HepG2 (cell line): ENCODE data around the gene TDRD9. TPM values are rescaled to one million over a fixed set of nuclear protein-coding genes. Genes with fewer than 3 reads are reported as not detected.

Experiments
- BATF2 ChIP-seq: sonication (generic); formaldehyde crosslinking; IDR thresholded peaks from 2 replicates; pipeline ENCODE4 v1.8.0; 2022; ENCODE audit warnings: mild to moderate bottlenecking, missing genetic modification reagents, moderate library complexity
- E2F2 ChIP-seq: sonication (generic); formaldehyde crosslinking; IDR thresholded peaks from 2 replicates; pipeline ENCODE4 v1.4.0; 2020; ENCODE audit warnings: missing genetic modification reagents, borderline replicate concordance
- MBNL3 ChIP-seq: fragments of 250-450 bp; sonication (Bioruptor Pico); conservative IDR thresholded peaks from 2 replicates; pipeline ENCODE4 v1.8.0; 2022; ENCODE audit warnings: mild to moderate bottlenecking, inconsistent platforms
- MEF2D ChIP-seq: sonication (generic); formaldehyde crosslinking; IDR thresholded peaks from 2 replicates; pipeline ENCODE4 v1.5.1; 2020; ENCODE audit warnings: mild to moderate bottlenecking, missing genetic modification reagents
- MTF2 ChIP-seq: sonication (generic); formaldehyde crosslinking; IDR thresholded peaks from 2 replicates; pipeline ENCODE4 v1.5.0; 2020; ENCODE audit warnings: missing genetic modification reagents, borderline replicate concordance
- NFIC ChIP-seq: IDR thresholded peaks from 2 replicates; pipeline ENCODE4 v1.6.1; 2012; ENCODE audit warnings: mild to moderate bottlenecking, low read length, inconsistent platforms
- NKX3-1 ChIP-seq: sonication (generic); formaldehyde crosslinking; IDR thresholded peaks from 2 replicates; pipeline ENCODE4 v1.5.0; 2020; ENCODE audit warnings: missing genetic modification reagents
- NRL ChIP-seq: sonication (generic); formaldehyde crosslinking; IDR thresholded peaks from 2 replicates; pipeline ENCODE4 v1.5.0; 2020; ENCODE audit warnings: missing genetic modification reagents, mild to moderate bottlenecking, moderate library complexity, borderline replicate concordance
- RARG ChIP-seq: sonication (generic); formaldehyde crosslinking; IDR thresholded peaks from 2 replicates; pipeline ENCODE4 v1.4.0; 2020; ENCODE audit warnings: low read depth, mild to moderate bottlenecking, missing genetic modification reagents
- RXRA ChIP-seq: sonication (generic); formaldehyde crosslinking; IDR thresholded peaks from 2 replicates; pipeline ENCODE4 v1.5.1; 2020; ENCODE audit warnings: missing genetic modification reagents
- SP5 ChIP-seq: IDR thresholded peaks from 2 replicates; pipeline ENCODE4 v1.6.1; 2016; ENCODE audit warnings: low read depth, borderline replicate concordance
- ZMYM3 ChIP-seq: sonication (generic); formaldehyde crosslinking; IDR thresholded peaks from 2 replicates; pipeline ENCODE4 v1.5.1; 2020; ENCODE audit warnings: mild to moderate bottlenecking, missing genetic modification reagents
- ZNF205 ChIP-seq: IDR thresholded peaks from 2 replicates; pipeline ENCODE4 v1.6.1; 2018; ENCODE audit warnings: missing biosample characterization, missing genetic modification reagents
- ZNF207 ChIP-seq: fragments of 450-650 bp; IDR thresholded peaks from 2 replicates; pipeline ENCODE4 v1.6.1; 2016; ENCODE audit warnings: antibody characterized with exemption, borderline replicate concordance
- ZNF383 ChIP-seq: sonication (generic); formaldehyde crosslinking; IDR thresholded peaks from 2 replicates; pipeline ENCODE4 v1.4.0; 2020; ENCODE audit warnings: missing genetic modification reagents, mild to moderate bottlenecking, borderline replicate concordance
- ZNF652 ChIP-seq: IDR thresholded peaks from 2 replicates; pipeline ENCODE4 v1.6.1; 2016; ENCODE audit warnings: low read depth, borderline replicate concordance
- polyA plus RNA-seq, 8 experiments: library from polyadenylated mRNA; depleted of rRNA in 3 of 8; stranded (reverse) in 7 of 8; unstranded in 1 of 8; fragments of >200 nt; fragmentation: Illumina TruSeq in 4 of 8; extraction: Trizol in 4 of 8; gene quantifications; 2 replicates each; pipeline versions ENCODE4 v1.2.1 to v1.2.3, GENCODE V29; 2011 to 2016; ENCODE audit warnings: low read depth in 4 of 8, missing spikeins in 1 of 8, mixed read lengths in 1 of 8; ENCODE audit not compliant: insufficient read depth in 1 of 8
- total RNA-seq, 5 experiments: library from RNA; depleted of rRNA; stranded (reverse); fragments of >200 nt; fragmentation: Illumina TruSeq; extraction: Trizol; gene quantifications; 2 replicates each; pipeline ENCODE4 v1.2.3, GENCODE V29; 2016; ENCODE audit warnings: low read depth in 1 of 5
- TF ChIP-seq, protein P1 (sequence below): sonication (generic); formaldehyde crosslinking; IDR thresholded peaks from one replicate; pipeline ENCODE4 v1.5.1; 2020; ENCODE audit warnings: mild to moderate bottlenecking, missing genetic modification reagents; ENCODE audit errors: not compliant biosample characterization
- TF ChIP-seq, protein P2 (sequence below): sonication (generic); IDR thresholded peaks from 2 replicates; pipeline ENCODE4 v1.6.1; 2016; ENCODE audit warnings: low read depth, borderline replicate concordance

Gene TDRD9
- total and polyA plus RNA-seq, 2 of the 13 experiments (the other 11 are each of a cell fraction or from before 2014, with no cell fraction given) = not detected

DNA sequence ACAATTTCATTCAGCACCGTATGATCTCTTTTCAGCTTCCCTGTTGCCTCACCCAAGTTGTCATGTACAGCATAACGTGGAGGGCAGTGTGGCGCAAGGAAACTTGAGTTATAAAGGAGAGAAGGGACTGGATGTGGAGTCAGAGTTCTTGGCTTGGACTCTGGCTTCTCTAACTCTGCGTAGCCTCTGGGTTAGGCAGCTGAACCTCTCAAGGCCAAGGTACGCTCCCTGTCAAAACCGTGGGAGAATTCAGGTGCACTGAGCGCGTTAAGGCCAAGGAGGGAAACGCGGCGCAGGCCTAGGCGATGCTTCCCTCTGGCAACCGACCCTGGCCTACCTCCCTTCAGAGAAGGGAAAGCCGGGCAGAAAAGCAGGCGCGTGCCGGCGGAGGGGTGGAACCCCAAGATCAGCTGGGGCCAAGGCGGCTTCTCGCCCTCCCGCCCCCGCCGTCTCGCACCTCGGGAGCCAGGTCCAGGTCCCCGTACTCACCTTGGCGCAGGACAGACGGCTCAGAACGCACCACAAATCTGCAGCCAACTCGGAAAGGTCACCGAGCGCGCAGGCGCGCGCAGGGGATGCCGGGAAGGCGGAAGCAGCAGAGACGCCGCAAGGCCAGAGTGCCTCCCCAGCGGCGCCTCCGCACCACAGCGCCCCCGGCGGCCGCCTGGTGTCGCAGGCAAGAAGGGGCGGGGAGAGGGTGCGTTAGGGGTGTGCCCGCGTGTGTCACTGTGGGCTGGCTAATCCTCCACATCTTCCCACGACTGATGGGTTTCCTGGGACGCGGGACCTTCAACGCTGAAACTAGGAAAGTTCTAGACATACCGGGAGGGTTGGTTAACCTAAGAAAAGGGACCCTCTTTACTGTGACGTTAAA lies 7.0 kb upstream of the TDRD9 start (continued):
- TF ChIP-seq ZNF205 (CRISPR knock-in tag) = 0 out of 2 replicates have a peak, but pooled peaks have one; percentile 22
- no peak for TF ChIP-seq BATF2
- no peak for TF ChIP-seq MBNL3 (CRISPR knock-in tag)
- TF ChIP-seq RXRA (CRISPR knock-in tag) = peak; percentile 61; the same call in 1 of the 2 replicates
- TF ChIP-seq E2F2 = 0 out of 2 replicates have a peak, but pooled peaks have one; percentile 17
- TF ChIP-seq MTF2 (CRISPR knock-in tag) = no peak
- TF ChIP-seq SP5 = no peak; the same call in none of the 2 replicates
- peak; percentile 84 for TF ChIP-seq NRL (CRISPR knock-in tag)
- 0 out of 2 replicates have a peak, but pooled peaks have one; percentile 40 for TF ChIP-seq MEF2D (CRISPR knock-in tag)
- TF ChIP-seq, protein P1, sequence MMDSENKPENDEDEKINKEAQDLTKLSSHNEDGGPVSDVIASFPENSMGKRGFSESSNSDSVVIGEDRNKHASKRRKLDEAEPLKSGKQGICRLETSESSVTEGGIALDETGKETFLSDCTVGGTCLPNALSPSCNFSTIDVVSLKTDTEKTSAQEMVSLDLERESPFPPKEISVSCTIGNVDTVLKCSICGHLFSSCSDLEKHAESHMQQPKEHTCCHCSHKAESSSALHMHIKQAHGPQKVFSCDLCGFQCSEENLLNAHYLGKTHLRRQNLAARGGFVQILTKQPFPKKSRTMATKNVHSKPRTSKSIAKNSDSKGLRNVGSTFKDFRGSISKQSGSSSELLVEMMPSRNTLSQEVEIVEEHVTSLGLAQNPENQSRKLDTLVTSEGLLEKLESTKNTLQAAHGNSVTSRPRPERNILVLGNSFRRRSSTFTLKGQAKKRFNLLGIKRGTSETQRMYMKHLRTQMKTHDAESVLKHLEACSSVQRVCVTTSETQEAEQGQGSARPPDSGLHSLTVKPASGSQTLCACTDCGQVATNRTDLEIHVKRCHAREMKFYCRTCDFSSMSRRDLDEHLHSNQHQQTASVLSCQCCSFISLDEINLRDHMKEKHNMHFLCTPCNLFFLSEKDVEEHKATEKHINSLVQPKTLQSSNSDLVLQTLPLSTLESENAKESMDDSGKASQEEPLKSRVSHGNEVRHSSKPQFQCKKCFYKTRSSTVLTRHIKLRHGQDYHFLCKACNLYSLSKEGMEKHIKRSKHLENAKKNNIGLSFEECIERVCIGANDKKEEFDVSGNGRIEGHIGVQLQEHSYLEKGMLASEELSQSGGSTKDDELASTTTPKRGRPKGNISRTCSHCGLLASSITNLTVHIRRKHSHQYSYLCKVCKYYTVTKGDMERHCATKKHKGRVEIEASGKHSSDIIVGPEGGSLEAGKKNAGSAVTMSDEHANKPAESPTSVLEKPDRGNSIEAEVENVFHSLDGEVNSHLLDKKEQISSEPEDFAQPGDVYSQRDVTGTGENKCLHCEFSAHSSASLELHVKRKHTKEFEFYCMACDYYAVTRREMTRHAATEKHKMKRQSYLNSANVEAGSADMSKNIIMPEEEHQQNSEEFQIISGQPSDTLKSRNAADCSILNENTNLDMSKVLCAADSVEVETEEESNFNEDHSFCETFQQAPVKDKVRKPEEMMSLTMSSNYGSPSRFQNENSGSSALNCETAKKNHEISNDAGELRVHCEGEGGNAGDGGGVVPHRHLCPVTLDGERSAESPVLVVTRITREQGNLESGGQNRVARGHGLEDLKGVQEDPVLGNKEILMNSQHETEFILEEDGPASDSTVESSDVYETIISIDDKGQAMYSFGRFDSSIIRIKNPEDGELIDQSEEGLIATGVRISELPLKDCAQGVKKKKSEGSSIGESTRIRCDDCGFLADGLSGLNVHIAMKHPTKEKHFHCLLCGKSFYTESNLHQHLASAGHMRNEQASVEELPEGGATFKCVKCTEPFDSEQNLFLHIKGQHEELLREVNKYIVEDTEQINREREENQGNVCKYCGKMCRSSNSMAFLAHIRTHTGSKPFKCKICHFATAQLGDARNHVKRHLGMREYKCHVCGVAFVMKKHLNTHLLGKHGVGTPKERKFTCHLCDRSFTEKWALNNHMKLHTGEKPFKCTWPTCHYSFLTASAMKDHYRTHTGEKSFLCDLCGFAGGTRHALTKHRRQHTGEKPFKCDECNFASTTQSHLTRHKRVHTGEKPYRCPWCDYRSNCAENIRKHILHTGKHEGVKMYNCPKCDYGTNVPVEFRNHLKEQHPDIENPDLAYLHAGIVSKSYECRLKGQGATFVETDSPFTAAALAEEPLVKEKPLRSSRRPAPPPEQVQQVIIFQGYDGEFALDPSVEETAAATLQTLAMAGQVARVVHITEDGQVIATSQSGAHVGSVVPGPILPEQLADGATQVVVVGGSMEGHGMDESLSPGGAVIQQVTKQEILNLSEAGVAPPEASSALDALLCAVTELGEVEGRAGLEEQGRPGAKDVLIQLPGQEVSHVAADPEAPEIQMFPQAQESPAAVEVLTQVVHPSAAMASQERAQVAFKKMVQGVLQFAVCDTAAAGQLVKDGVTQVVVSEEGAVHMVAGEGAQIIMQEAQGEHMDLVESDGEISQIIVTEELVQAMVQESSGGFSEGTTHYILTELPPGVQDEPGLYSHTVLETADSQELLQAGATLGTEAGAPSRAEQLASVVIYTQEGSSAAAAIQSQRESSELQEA (CRISPR knock-in tag) = no peak
- no peak for TF ChIP-seq ZNF207
- TF ChIP-seq ZMYM3 (CRISPR knock-in tag) = peak; percentile 33; the same call in 1 of the 2 replicates
- TF ChIP-seq NKX3-1 = peak; percentile 38; the same call in 1 of the 2 replicates
- TF ChIP-seq NFIC = no peak
- TF ChIP-seq, protein P2, sequence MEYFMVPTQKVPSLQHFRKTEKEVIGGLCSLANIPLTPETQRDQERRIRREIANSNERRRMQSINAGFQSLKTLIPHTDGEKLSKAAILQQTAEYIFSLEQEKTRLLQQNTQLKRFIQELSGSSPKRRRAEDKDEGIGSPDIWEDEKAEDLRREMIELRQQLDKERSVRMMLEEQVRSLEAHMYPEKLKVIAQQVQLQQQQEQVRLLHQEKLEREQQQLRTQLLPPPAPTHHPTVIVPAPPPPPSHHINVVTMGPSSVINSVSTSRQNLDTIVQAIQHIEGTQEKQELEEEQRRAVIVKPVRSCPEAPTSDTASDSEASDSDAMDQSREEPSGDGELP = no peak
- no peak for TF ChIP-seq RARG (CRISPR knock-in tag)
- TF ChIP-seq ZNF652 (CRISPR knock-in tag) = no peak
- no peak for TF ChIP-seq ZNF383
